GM18951 (cell line): ENCODE results near the gene ARMH3.
"Not testable (repeated sequence)": the region's sequence is repeated elsewhere in the genome, so short reads cannot be mapped to it uniquely, and the experiment has no call there.

Experiments
- POLR2A ChIP-seq: IDR thresholded peaks from 4 replicates; pipeline ENCODE4 v1.6.1; 2011; ENCODE audit warnings: mild to moderate bottlenecking; ENCODE audit not compliant: insufficient read length, insufficient read depth; ENCODE audit errors: extremely low read depth
- in situ Hi-C: fragments of 300-500 bp; cut with MboI; formaldehyde crosslinking; loops from one replicate; pipeline ENCODE4 v1.12.0; 2022; ENCODE audit warnings: low sequenced_read_pairs, mixed read lengths, inconsistent platforms; ENCODE audit not compliant: unreplicated experiment

ARMH3 gene

DNA sequence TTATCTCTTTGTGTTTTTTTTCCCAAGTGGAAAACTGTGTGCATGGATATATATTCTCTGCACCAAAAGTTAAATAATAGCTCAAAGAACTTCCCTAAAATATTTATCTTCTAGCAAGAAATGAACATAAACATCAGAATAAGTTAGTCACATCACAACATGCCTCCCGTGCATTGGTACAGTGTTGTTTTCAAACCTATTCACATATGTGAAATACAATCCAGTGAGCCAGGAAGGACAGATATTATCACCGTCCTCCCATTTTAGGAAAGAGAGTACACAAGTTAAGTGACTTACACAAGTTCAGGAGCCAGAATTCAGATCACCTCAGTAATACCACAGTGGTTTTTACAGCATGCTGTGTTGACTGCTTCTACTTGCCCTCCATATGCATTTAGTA, 22.2 kb downstream of the ARMH3 start:
- in situ Hi-C loops: no loop called here
- TF ChIP-seq POLR2A: no peak

DNA sequence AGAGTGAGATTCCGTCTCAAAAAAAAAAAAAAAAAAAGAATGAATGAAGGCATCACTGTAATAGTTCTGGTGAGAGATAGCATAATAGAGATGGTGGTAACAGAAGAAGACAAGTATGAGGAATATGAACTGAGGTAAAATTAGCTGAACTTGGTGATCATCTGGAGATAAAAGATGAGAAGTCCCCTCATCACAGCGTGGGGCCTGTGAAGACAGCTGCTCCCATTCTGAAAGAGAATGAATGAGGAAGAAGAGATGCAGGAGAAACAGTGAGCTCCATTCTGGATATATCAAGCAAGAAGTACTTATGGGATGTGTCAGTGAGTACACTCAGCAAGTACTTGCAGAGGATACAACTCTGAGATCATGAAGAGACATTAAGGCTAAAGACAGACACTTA, 28.7 kb downstream of the ARMH3 start:
- in situ Hi-C loops: no loop called here
- TF ChIP-seq POLR2A: no peak

DNA sequence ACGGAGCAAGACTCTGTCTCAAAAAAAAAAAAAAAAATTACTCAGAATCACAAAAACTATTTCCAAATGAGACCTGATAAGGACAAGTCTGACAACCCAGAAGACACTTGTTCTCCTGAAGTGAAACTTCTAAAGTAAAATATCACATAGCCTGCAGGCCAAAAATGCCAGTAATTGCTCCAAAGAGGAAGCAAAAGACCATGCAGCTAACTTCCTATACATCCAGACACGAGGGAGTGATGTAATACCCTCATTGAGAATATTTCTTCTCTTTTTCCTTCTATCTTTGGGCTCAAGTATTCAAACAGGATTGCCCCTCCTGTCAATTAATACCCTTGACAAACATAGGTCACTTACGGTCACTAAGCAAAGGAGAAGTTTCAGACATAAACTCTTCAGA, 31.2 kb downstream of the ARMH3 start:
- no peak for TF ChIP-seq POLR2A
- in situ Hi-C loops: no loop called here

DNA sequence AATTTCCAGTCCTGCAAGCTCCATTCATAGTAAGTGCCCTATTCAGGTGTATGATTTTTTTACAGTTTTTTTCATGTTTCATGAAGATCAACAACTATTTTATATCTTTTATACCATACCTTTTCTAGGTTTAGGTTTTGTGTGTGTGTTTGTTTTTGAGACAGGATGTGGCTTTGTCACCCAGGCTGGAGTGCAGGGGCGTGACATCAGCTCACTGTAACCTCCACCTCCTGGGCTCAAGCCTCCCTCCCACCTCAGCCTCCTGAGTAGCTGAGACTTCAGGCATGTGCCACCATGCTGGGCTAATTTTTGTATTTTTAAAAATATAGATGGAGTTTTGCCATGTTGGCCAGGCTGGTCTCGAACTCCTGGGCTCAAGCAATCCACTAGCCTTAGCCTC, 35.0 kb downstream of the ARMH3 start:
- TF ChIP-seq POLR2A: no peak
- in situ Hi-C loops: no loop called here

DNA sequence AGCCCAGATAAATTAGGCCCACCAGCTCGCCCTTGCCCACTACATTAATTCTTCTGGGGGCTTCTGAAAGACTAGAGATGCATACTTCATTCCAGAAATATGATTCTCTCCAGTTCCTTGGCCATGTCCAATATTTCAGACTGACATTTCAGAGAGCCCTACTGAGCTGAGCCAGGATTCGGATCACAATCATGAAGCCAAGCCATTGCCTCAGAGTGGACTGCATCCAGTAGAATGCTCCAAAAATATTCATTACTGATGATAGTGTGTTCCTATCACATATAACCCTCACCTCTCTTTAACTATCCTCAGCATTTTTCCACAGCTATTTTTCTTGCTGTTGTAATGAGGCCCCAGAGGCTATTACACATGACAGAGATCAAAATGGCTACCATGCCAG, 38.7 kb downstream of the ARMH3 start:
- in situ Hi-C loops: no loop called here
- TF ChIP-seq POLR2A: no peak

DNA sequence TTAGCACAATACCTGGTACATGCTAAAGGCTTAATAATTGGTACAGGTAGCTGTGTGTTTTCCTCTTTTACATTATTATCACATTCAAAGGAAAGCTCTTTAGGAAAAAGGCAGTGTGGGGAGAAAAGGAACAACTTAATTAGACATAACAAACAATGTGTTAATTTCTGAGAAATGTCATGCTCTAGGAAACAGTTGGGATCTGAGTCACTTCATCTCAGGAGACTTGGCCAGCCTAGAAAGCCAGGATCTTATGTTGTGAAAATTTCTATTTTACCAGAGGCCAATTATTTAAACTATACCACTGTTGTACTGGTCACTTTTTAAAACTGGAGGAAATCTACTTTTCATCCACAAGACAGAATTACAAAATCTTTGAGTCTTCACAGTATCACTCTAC, 39.6 kb downstream of the ARMH3 start:
- in situ Hi-C loops: no loop called here
- TF ChIP-seq POLR2A: no peak

DNA sequence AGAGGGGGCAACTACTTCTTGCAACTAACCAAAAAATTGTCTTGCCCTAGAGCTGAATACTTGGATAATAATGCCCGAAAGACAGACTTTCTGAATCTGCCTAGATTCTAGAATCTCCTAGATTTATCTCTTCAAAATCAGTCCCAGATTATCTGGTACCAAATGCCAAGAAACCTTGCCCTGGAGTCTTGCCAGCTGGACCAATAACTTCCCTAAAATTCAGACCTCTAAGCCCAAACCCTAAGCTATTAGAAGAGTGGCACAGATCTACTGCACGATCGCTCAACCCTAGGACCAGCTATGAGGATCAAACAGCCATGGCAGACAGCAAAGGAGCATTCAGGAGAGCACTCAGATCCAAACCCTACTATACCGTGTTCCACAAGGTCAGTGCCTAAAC, 45.0 kb downstream of the ARMH3 start:
- no peak for TF ChIP-seq POLR2A
- in situ Hi-C loops: loop anchor here (5.0 kb wide), 2 partner anchors 124 to 179 kb away; no protein-coding TSS in a partner anchor

DNA sequence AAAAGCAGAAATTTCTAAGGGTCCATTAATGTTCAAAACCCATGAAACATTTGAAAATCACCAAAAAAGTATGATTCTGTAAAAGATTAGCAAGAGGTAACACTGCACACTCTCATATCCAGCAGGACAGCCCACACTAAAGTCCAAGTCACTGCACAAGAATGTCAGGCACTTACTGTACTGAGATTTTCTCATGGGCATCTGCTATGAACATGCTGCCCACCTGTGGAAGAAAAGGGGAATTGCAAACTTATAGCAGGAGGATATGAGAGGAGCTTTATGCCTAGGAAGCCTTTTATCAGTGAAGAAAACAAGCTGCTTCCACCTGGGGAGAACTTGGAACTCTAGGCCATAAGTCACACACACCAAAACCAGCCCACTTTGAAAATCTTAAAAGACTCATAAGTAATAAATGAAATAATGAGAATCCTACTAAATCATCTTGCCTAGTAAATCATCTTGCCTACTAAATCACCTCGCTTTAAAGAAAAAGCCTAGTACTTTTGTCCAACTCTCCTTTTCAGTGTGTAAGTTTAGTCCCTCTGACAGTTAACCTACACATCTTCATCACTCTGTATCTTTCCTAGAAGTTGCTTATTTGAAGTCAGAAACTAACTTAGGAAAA, 46.1 kb downstream of the ARMH3 start:
- no peak for TF ChIP-seq POLR2A
- in situ Hi-C loops: loop anchor here (5.0 kb wide), 2 partner anchors 123 to 178 kb away; no protein-coding TSS in a partner anchor

DNA sequence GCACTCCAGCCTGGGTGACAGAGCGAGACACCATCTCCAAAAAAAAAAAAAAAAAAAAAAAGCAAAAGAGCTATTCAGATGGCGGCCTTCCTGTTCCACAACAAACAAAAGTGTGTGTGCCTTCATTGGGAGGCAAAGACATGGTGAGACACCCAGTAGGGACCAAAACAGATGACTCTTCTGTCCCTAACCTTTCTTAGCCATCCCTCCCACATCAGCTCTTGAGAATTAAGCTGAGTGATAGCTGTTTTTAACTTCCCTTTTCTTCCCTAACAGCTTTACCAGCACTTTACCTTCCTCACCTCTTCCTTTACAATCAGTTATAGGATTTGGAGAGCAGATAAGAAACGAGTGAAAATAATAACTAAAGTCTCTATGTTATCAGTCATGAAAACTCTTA, 48.2 kb downstream of the ARMH3 start:
- in situ Hi-C loops: no loop called here
- no peak for TF ChIP-seq POLR2A

DNA sequence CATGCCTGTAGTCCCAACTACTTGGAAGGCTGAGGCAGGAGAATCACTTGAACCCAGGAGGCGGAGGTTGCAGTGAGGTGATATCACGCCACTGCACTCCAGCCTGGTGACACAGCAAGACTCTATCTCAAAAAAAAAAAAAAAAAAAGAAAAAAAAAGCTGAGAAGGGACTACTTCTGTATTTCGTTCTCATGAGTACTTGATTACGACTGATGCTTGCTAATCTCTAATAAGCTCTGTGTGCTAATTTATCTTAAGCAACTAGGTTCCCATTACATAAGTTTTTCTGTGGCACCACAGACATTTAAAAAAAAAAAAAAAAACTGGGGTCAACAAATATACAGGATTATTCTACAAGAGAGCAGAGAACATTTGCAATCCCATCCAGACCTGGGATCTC, 48.9 kb downstream of the ARMH3 start:
- in situ Hi-C loops: not testable (repeated sequence)

DNA sequence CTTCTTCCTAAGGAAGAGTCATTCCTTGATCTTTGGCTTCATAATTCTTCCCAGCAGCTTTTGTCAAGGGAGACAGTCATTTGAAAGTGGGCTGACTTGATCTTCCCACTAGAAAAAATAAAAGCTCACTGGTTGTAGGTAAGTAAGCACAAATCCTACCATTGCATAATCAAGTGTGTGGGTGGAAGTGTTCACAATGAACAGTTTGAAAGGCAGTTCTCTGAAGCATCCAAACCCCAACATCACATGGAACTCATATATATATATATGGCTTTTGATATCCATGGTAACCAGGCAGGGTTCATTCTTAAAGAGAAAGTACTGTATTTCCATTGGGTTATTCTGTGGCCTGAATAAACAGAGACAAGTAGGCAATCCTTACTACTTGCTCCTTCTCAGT, 51.6 kb downstream of the ARMH3 start:
- in situ Hi-C loops: no loop called here
- no peak for TF ChIP-seq POLR2A

DNA sequence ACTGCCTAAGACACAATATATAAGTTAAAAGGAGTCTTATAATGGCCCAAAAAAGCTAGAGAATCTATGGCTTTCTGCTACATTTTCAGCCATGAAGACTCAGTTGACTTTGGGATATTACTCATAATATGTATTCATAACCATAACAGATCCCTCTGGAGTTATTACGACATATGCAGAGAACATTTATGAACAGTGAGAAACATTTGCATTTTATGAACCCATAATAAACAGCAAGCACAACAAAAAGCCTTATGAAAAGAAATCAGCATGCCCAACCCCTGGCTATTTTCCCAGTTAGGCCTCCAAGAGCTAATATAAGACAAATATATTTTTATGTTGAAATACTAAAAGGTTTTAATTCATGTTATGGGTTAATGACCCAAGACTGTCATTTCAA, 52.4 kb downstream of the ARMH3 start:
- no peak for TF ChIP-seq POLR2A
- in situ Hi-C loops: no loop called here

DNA sequence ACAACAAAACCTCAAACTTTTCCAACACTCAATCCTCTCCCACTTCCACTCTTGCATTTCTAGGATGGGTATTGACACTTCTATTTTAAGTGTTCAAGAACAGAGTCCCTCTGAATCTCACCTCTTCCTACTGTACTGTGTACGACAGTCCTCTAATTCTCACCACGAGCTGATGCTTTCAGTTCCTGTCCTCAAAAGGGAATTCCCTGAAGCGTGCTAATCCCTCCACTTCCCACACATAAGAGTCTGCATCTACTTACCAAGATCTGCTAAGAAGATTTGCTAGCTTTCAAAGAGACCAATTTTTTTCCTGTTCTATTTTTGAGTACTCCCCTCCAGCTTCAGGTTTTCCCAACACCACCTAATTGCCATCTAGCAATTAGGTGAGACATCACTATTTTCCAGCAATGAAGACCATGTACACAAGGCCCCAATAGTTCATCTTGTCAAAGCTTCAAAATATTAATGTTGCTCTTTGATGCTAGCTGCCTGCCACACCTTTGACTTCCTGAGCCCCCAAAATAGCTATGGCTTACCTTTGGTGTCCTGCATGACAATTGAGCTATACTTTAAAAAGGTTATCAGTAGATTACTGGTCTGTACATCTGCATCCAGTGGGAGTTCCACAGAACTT, 54.4 kb downstream of the ARMH3 start:
- no peak for TF ChIP-seq POLR2A
- in situ Hi-C loops: no loop called here

DNA sequence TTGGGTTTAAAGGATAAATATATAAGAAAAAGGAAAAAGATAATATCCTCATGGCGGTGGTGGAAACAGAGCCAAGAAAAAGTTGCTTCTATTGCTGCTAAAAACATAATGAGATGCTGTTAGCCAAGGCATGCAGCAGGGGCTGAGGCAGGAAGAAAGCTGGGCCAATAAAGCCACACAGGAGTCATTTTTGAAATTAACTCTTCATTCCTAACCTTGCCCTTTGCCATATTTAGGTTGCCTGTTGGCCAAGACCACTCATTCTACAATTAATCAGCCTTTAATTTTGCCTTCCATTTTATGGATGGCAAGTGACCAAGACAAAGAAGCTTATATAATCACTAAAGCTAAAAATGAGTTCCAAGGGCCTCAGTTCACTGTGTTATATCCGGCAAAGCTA, 58.2 kb downstream of the ARMH3 start:
- no peak for TF ChIP-seq POLR2A
- in situ Hi-C loops: no loop called here
